Measurements from ENCODE around the gene GRIN2A. TPM values are rescaled to one million over a fixed set of nuclear protein-coding genes. Genes with fewer than 3 reads are reported as not detected.

GRIN2A gene
- total and polyA plus RNA-seq, 2 donors (not counting 3 experiments of a cell fraction or from before 2014, with no cell fraction given): not detected

GRCh38 chr16:9708972-9709620 is 473.1 kb downstream of the GRIN2A start:
- H3K79me2 ChIP-seq (ENCODE audit: control insufficient read depth, insufficient read depth, low read length): no peaks in the 10 kb centered on the region
- no peak for TF ChIP-seq MAX (IDR thresholded peaks at IDR 0.05; ENCODE audit: insufficient read depth, insufficient read length)
- no peak for TF ChIP-seq POLR2AphosphoS5 (IDR thresholded peaks at IDR 0.05; ENCODE audit: insufficient read depth, low read depth, low read length)
- no peak for TF ChIP-seq GATA2 (IDR thresholded peaks at IDR 0.05; ENCODE audit: insufficient read depth, insufficient read length, low read depth, low read length)
- TF ChIP-seq FOS (IDR thresholded peaks at IDR 0.05; ENCODE audit: borderline replicate concordance, insufficient read depth, low read length): no peak
- no peak for TF ChIP-seq CTCF (IDR thresholded peaks at IDR 0.05; ENCODE audit: extremely low read depth in 1 of 2, insufficient read depth in 1 of 2, low read depth in 1 of 2, low read length in 2 of 2)
- TF ChIP-seq POLR2A (IDR thresholded peaks at IDR 0.05; ENCODE audit: low read depth, low read length): no peak
- no peak for TF ChIP-seq MYC (IDR thresholded peaks at IDR 0.05; ENCODE audit: low read depth, low read length)
- TF ChIP-seq EZH2 (IDR thresholded peaks at IDR 0.05; ENCODE audit: borderline replicate concordance, low read depth, low read length, severe bottlenecking): no peak
- TF ChIP-seq JUN (IDR thresholded peaks at IDR 0.05; ENCODE audit: borderline replicate concordance, insufficient read depth, insufficient read length, low read depth): no peak
- intact Hi-C loops (cut with micrococcal nuclease) (no loop called here), dilution Hi-C loops (cut with MboI; ENCODE audit: extremely low pct_ligation_motif_present, low sequenced_read_pairs) (no loop called here)
- H3K4me3 ChIP-seq (replicated peaks in 1 of 3; ENCODE audit: insufficient read depth in 1 of 3, low read depth in 1 of 3, low read length in 3 of 3): no peak overlapping the region
- BruUV-seq (replicated peaks): no TSS peak
- CTCF ChIA-PET: no interaction called here
- no peaks in the 10 kb centered on the region for H3K9me1 ChIP-seq (replicated peaks; ENCODE audit: control insufficient read depth, extremely low read depth, insufficient read depth, low read length)
- no peaks in the 10 kb centered on the region for H4K20me1 ChIP-seq (replicated peaks; ENCODE audit: control insufficient read depth, extremely low read depth, insufficient read depth, low read length)
- no peak overlapping the region for H2AFZ ChIP-seq (ENCODE audit: low read depth, low read length)
- H3K9me3 ChIP-seq (replicated peaks; ENCODE audit: control insufficient read depth, insufficient read depth, low read length): no peaks in the 10 kb centered on the region
- no peak overlapping the region for H3K9ac ChIP-seq (replicated peaks; ENCODE audit: extremely low read depth, insufficient read depth, low read length)
- no peaks in the 10 kb centered on the region for H3K27me3 ChIP-seq (ENCODE audit: control insufficient read depth in 2 of 2, insufficient read depth in 2 of 2, low read length in 2 of 2)
- H3K27ac ChIP-seq (ENCODE audit: insufficient read depth, low read depth, low read length): no peak overlapping the region
- DNase-seq (ENCODE audit: low read depth, low spot score) (no peak), FAIRE-seq (no peak)
- no peaks in the 10 kb centered on the region for H3K4me1 ChIP-seq (ENCODE audit: control insufficient read depth, extremely low read depth, insufficient read depth, low read length)
- no peak overlapping the region for H3K4me2 ChIP-seq (ENCODE audit: insufficient read depth, low read length)
- H3K36me3 ChIP-seq (ENCODE audit: control insufficient read depth in 2 of 2, extremely low read depth in 1 of 2, insufficient read depth in 2 of 2, low read length in 2 of 2): no peaks in the 10 kb centered on the region
- POLR2A ChIA-PET: no interaction called here
